ENCODE measurements around the gene SLC51B.
"Not testable (repeated sequence)": the region's sequence is repeated elsewhere in the genome, so short reads cannot be mapped to it uniquely, and the experiment has no call there.

Gene SLC51B

DNA sequence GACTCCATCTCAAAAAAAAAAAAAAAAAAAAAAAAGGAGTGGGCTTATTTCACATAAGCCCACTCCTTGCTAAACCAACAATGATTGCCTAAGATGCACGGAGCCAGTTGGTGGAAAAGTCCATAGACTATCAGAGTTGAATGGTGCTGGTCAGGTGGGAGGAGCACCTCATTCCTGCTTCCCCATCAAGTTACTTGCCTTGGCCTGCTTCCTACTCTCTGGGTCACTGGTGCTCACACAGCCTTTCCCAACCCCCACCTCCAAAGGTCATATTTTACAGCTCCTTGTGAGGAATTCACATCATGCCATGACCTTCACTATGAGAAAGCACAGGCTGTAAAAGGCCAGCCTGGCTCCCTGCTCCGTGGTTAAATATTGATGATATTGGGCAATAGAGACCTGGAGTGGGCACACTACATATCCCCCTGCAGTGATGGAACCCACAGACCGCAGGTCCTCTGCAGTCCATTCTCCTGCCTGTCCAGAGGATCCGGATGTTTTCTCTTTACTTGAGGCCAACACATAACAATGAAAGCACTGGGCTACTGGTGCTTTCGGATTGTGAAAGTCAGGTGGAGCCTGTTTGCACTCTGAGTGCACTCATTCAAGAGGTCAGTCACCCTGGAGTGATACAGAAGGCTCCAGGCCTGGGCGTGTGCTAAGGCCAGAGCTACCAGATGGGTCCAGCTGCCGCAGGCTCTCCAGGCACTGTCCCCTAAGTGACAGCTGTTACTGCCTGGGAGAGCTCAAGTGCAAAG lies at the start of gene SLC51B:
SLC51B (plus strand) TSS at position 664 of the 758 bp plus-strand sequence. CDS start 4,618 bp downstream, outside the sequence.
- no peak for DNase-seq (ENCODE audit: low read depth in 2 of 2)

DNA sequence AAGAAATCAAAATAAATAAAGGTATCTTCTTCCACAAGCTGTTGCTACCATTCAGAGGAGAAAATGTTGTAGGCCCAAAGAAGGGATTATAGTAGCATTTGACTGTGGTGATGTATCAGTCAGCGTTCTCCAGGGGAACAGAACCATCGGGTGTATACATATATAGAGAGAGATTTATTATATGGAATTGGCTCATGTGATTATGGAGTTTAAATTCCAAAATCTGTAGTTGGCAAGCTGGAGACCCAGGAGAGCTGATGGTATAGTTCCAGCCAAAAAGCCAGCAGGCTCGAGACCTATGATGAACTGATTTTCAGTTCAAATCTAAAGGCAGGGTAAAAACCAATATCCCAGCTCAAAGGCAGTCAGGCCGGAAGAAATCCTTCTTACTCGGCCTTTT lies 48.1 kb upstream of the SLC51B start:
- DNase-seq (ENCODE audit: low read depth in 2 of 2): no peak

DNA sequence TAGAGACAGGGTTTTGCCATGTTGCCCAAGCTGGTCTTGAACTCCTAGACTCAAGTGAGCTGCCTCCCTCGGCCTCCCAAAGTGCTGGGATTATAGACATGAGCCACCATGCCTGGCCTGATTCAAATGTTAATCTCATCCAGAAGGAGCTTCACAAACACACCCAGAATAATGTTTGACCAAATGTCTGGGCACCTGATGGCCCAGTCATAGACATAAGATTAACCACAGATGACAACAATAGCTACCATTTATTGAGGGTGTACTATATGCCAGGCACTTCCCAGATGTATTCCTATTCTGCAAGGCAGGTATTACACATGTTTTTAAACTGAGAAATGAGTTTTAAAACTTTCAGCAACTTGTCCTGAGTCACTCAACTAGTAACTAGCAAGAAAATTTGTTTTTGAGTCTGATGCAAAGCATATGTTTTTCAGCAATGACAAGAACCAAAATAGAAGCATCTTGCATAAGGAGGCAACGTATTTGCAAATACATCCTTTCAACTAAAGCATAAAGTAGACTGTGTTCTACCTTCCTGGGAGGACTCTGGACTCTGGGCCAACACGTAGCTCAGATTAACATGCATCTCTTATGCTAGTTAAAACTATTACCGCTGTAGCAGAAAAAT lies 47.3 kb upstream of the SLC51B start:
- no peak for DNase-seq (ENCODE audit: low read depth in 2 of 2)

DNA sequence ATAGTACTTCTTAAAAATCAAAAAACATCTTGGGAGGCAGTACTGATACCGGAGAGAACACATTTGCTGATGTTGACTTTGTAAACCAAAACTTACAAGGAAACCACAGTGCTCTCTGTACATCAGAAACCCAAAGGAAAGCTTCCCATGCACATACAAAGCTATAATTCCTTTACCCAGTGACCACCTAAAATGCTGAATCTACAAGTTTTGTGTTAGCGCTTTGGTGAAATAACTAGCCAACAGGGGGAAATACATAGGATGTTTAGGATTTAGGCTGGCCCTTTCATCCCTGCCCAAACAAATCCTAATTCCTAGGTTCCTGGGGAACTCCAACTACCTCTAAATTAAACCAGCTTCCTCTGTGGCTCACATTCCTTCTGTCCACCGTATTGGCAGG lies 40.2 kb upstream of the SLC51B start:
- DNase-seq (ENCODE audit: low read depth in 2 of 2): no peak

DNA sequence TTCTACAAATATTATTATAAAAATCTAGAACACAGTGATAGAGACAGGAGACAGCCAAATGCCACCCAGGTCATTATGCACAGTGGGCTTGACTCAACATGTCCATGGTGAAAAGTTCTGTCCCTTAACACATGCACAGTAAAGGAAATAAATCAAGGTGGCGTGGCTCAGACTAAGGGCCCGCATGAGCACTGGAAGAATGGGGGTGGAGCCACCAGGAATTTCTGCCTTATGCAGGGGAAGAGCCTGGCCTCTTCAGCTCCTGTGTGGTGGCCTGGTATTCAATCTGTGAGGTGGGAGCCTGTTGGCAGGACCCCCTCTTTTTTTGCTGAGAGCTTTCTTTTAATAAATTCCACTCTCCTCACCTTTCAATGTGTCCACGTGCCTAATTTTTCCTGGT lies 38.3 kb upstream of the SLC51B start:
- DNase-seq (ENCODE audit: low read depth in 2 of 2): no peak

DNA sequence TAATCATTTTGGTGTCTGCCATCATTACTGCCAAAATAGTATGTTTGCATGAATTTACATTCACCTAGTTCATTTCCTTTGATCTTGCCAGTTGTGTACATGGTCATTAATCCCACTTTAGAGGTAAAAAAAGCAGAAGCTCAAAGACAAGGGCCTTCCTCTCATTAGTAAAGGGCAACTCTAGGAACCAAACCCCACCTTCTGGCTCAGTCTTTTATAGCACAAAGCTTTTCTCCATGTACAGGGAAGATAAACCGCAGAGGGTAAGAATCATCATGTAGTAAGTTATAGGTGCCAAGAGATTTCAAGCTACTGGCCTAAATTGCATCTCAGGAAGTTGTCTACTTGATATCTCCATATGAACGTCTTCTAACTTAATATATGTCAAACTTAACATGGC lies 36.2 kb upstream of the SLC51B start:
- no peak for DNase-seq (ENCODE audit: low read depth in 2 of 2)

DNA sequence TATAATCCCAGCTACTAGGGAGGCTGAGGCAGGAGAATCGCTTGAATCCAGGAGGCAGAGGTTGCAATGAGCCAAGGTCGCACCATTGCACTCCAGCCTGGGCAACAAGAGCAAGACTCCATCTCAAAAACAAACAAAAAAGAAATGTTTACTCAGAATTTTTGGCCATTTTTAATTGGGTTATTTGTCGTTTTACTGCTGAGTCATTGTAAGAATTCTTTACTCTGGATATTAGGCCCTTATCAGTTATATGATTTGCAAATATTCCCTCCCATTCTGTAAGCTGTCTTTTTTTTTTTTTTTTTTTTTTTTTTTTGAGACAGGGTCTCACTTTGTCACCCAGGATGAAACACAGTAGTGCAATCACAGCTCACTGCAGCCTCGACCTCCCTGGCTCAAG lies 34.0 kb upstream of the SLC51B start:
- DNase-seq (ENCODE audit: low read depth in 2 of 2): not testable (repeated sequence)

DNA sequence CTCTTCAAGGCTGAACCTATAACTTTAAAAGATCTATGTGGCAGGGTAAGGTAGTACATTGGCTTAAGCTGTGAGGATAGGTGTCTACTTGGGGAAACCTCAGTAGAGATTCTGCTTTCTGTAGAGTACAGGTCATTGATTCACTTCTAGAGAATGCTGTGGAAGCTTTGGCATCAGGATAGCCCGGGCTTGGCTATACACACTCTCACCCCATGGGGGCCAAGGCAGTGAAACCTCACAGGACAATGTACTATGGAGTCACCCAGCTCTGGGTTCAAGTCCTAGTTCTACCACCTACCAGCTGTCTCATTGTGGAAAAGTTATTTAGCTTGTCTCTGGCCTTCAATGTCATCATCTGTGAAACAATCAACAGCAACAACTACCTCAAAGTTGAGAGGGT lies 24.8 kb upstream of the SLC51B start:
- no peak for DNase-seq (ENCODE audit: low read depth in 2 of 2)

DNA sequence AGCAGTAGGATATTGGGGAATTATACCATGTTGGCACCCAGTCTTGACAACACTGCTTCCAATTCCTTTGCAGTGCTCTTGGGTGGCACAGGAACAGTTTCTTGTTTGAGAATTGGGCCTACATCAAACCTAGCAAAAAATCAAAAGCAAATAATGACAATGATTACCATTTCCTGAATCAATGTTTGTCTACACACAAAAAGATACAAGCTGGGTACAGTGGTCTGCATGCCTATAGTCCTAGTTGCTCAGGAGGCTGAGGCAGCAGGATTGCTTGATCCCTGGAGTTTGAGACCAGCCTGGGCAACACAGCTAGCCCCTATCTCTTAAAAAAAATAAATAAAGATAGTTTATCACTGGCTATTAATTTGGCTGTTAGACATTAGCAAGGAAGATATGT lies 23.7 kb upstream of the SLC51B start:
- DNase-seq (ENCODE audit: low read depth in 2 of 2): no peak

DNA sequence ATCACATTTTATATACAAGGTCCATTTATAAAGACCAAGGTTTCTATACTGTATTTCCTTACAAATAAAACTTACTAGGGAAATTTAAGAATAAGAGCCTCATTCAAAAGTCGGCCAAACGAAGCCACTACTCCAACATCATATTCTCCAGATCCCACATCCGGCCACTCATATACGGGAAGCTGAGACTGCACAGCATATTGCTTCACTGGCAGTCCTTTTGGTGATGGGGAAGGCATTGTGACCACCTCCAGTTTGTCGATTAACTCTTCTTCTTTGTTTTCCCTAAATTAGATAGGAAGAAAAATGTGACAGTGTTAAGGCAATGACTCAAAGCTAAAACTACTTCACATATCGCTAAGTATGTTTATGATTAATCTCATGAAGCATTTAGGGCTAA lies 18.4 kb upstream of the SLC51B start:
- DNase-seq (ENCODE audit: low read depth in 2 of 2): no peak

DNA sequence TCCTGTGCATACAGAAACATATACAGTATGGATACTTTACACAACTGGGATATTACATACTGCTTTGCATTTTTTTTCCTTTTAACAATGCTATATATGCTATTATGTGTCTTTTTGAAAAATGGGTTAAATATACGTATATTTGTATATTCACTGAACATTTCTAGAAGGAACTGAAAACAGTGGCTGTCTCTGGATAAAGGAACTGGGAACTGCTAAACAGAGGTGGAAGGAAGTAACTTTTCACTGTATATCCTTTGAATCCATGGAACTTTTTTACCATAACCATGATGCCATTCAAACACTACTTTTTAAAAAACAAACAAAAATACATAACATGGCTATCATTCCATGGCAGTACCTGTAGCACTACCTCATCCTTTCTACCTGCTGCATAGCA lies 17.6 kb upstream of the SLC51B start:
- no peak for DNase-seq (ENCODE audit: low read depth in 2 of 2)

DNA sequence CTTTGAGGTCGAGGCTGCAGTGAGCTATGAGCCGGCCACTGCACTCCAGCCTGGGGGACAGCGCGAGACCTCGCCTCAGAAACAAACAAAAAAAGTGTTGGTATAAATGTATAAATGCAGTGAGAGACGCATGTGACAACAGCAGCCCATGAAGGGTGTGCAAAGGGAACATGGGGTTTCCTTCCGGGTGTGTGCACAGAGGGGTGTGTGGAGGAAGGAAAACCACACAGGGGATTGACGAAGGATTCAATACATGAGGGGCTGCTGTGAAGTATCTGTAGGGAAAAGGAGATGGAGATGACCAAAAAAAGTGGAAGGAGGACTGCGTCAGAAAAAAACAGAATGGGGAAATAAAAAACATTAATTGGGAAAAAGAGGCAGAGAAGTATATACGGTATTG lies 16.8 kb upstream of the SLC51B start:
- no peak for DNase-seq (ENCODE audit: low read depth in 2 of 2)

DNA sequence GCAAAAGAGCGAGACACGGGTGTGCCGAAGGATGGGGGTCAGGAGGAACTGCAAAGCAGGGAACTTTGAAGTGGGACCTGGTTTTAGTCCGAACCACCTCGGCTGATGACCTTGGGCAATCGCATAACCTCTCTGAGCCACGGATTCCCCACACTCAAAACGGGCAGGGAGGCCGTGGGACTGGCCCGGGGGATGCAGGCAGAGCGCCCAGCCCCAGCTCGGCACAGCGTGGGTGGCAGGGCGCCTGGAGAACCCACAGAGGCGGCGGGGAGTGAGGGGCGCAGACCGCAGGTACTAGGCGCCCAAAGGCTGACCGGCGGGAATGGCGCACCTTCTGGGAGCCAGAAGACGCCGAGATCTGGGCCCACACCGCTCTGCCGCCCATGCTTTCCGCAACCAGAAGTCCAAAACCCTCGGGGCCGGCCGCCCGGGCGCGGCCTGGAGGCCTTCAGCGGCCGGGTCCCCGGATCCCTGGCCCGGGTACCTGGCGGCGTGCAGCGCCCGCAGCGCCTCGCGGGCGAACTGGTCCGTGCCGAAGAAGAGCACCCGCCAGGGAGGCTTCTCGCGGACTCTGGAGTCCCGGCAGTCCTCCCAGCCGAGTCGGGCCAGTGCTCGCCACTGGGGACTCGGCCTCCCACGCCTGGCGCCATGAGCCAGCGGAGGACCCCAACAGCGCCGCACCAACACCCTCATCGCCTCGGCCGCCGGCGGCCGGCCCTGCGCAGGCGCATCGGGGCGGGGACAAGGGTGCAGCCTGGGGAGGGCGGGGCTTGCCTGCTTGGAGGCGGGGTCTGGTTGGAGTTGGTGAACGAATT lies 16.1 kb upstream of the SLC51B start, which contains the start of gene MTFMT:
MTFMT (minus strand) TSS at position 719 of the 815 bp plus-strand sequence; CDS start at position 693, 26 bp downstream.
- DNase-seq (ENCODE audit: low read depth in 2 of 2): peak; percentile 85 to 97

DNA sequence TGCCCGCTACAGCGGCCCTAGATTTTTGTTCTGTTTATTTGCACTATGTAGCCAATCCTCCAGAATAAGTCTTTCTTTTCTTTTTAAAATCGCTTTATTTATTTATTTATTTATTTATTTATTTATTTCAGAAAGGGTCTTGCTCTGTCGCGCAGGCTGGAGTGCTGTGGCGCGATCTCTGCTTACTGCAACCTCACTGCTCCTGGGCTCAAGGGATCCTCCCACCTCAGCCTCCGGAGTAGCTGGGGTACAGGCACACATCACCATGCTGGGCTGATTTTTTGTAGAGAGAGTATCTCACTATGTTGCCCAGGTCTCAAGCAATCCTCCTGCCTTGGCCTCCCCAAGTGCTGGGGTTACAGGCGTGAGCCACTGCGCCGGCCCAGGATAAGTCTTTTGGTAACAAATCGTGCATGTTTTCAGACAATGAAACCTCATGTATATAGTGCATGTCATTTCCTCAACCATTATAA lies 15.4 kb upstream of the SLC51B start:
- DNase-seq (ENCODE audit: low read depth in 2 of 2): no peak

DNA sequence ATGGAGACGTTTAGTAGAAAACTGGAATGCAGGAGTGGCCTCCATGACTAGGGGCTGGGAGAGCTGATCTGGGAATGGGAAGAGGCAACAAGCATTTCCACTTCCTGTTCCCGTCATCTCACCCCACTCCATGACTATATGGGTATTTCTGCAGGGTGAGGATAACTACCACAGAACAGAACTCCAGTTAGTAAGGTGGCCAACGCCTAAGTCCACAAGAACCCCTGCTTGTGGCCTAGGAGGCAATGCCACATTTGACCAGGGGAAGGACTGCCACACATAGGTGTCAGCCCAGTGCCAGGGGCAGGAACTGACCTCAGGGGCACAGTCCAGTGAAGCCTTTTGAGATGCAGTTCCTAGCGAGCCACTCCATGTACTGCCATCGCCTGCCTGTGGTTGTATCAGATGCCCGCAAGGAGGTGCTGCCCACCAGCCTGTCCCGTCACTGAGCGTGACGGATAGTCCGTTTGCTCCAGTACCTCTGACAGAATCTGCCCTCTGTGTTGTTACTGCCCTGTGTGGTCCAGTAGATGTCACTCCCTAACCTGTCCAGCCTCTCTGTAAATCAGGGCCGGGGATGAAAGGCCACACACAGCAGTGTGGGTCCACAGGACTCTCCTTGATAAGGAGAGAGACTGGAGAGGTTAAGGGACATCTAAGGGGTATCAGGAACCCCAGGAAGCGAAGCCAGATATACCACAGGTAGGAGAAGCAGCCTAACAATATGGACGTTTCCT lies 12.2 kb upstream of the SLC51B start:
- no peak for DNase-seq (ENCODE audit: low read depth in 2 of 2)

DNA sequence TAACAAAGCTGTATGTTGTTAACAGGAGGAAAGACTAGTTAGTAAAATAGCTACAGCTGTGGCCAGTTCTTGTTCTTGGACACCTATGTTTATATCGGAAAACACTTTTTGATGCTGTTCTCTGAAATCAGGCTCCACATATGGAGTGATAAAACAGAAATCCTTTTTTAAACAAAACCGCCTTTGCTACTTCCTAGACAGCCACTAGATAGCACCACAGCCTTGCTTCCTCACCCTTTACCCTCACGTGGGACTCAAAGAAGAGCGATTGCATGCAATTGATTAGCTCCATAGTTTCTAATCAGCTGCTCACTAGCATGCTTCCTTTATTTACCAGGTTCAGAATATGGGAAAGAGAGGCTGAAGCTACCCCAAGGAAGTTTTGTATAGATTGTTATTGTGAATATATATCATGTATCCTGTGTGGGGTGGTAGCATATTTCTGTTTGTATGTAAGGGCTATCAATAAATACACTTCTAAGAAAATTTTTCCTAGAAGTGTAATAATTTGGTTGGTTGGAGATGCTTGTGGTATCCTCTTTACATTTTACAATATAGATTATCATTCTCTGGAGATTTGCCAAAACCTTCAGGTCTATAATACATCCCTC lies 11.4 kb upstream of the SLC51B start:
- no peak for DNase-seq (ENCODE audit: low read depth in 2 of 2)

DNA sequence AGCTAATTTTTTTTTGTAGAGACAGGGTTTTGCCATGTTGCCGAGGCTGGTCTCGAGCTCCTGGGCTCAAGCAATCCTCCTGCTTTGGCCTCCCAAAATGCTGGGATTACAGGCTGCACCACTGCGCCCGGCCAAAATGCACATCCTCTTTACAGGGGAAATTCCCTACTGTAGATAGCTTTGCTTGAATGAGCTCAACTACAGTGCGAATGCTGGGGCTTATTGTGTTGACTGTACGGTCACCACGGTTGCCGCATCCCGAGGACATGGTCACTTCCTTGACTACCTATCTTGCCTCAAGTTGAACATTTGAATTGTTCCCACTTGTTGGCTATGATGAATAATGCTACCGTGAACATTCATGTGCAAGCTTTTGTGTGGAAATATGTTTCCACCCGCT lies 10.5 kb upstream of the SLC51B start:
- DNase-seq (ENCODE audit: low read depth in 2 of 2): no peak

DNA sequence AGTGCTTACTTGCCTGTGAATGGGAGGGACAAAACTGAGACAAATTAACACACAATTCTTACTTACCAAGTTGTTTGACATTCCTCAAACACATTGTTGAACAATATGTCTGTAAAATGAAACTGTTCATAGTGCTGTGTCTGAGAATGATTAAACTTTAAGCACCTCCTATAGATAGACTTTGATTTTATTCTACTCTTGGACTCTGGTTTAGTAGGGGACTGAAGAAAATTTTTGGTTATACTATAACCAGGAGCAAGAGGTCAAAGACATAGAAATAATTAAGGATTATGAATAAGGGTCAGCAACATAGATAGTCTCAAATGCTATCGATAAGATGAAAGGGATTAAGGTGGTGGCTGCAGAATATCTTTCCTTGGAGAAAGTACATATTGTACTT lies 7.9 kb upstream of the SLC51B start:
- DNase-seq (ENCODE audit: low read depth in 2 of 2): no peak

DNA sequence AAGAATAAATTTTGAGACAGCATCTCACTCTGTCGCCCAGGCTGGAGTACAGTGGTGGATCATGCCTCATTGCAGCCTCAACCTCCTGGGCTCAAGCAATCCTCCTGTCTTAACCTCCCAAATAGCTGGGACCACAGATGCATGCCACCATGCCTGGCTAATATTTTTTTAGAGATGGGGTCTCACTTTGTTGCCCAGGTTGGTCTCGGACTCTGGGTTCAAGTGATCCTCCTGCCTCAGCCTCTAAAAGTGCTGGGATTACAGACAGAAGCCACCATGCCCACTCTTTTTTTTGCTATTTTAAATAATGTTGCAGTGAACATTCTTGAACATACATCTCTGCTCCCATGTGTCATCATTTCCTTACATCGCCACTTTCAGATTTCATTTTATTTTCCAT lies 6.8 kb upstream of the SLC51B start:
- no peak for DNase-seq (ENCODE audit: low read depth in 2 of 2)

DNA sequence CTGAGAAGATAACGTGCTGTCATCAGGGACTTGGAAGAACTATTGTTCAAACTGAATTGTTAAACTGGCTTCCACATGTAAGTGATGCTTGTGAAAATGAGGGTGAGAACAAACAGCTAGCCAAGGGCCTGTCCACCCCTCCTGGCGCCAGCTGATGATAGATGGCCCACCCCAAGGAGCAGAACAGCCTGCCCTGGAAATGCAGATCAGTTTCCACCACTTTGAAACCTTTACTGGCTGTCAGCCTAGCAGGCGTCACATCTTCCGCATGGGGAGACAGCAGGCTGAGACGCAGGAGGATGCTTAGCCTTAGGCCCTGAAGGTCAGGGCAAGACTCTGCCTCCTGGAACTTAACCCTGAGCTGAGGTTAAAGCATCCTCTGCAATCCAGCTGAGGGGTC lies 6.4 kb upstream of the SLC51B start:
- no peak for DNase-seq (ENCODE audit: low read depth in 2 of 2)

DNA sequence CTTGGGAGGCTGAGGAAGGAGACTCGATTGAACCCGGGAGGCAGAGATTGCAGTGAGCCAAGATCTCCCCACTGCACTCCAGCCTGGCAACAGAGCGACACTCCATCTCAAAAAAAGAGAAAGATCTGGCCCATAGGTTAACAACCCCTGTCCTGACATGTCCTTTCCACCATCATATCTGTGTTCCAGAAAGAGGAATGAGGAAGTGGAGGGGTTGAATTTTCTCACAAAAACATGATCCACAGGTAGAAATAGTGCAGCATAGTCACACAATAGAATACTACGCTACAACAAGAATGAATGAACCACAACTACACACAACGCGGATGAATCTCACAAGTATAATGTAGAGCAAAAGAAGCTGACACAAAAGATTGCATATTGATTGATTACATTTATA lies 4.7 kb upstream of the SLC51B start:
- DNase-seq (ENCODE audit: low read depth in 2 of 2): no peak
